Colonic mucosa (tissue), 4 donors: ENCODE data around the gene MTA3. TPM values are rescaled to one million over a fixed set of nuclear protein-coding genes. Genes with fewer than 3 reads are reported as not detected.

Source experiments
- DNase-seq: peaks from one replicate; pipeline ENCODE4 v3.0.0-alpha.2; 2020
- H3K27ac ChIP-seq: fragments of 200-600 bp; one replicate; pipeline ENCODE4 v1.8.0; 2021
- H3K27me3 ChIP-seq: fragments of 200-600 bp; one replicate; pipeline ENCODE4 v1.8.0; 2021
- H3K36me3 ChIP-seq: fragments of 200-600 bp; one replicate; pipeline ENCODE4 v1.8.0; 2021
- H3K4me1 ChIP-seq: fragments of 200-600 bp; one replicate; pipeline ENCODE4 v1.8.0; 2021; ENCODE audit warnings: mild to moderate bottlenecking
- H3K4me3 ChIP-seq: fragments of 200-600 bp; one replicate; pipeline ENCODE4 v1.8.0; 2021
- H3K9ac ChIP-seq, 2 donors: one replicate each; pipeline ENCODE4 v1.7.0; 2013; ENCODE audit warnings: control low read depth in 2 of 2, low read depth in 2 of 2, low read length in 2 of 2
- H3K9me3 ChIP-seq: fragments of 200-600 bp; one replicate; pipeline ENCODE4 v1.8.0; 2021
- intact Hi-C: fragments of 100-400 bp; cut with DNase I; formaldehyde crosslinking; loops from one replicate; pipeline ENCODE4 v1.14.1; 2022
- total RNA-seq, 2 donors: library from RNA; stranded (reverse); fragmentation: NEBNext Ultra II Directional in 1 of 2; extraction: Animal tissue kit (Norgen Biotek cat#: 25700) in 1 of 2; gene quantifications; one replicate each; pipeline ENCODE4 v1.2.1, GENCODE V29; 2021
- TF ChIP-seq, protein P1 (sequence below): fragments of 200-600 bp; IDR thresholded peaks from one replicate; pipeline ENCODE4 v1.8.0; 2022; ENCODE audit warnings: antibody characterized with exemption, mild to moderate bottlenecking
- donor health status: healthy.
- donor health status: DM: no; HTN: no; CAD: no.
- donor health status: DM: no; HTN: no; CAD: no.

The MTA3 gene
- total RNA-seq, 2 donors from 2014 or later: 41.4 to 46.2 TPM

DNA sequence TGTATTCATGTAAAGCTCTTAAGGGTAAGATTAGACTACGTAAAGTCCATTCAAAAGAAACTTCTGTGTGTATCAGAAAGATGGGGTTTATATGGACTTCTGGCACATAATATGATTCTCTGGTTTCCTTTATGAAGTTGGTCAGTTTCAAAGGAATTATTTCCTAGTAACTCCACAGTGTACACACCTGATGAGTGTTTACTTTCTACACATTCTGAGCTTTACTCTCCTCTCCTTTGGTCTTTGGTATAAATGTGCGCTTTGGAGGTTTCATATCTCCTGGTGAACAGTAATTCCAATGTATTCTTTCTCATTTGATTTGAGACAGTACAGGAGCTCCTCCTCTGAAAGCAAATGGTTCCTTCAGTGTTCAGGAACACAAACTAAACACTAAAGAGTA is 107.4 kb downstream of the MTA3 start:
- H3K9ac ChIP-seq: no peak overlapping the region
- intact Hi-C loops: no loop called here
- DNase-seq: no peak
- H3K9me3 ChIP-seq: no peaks in the 10 kb centered on the region
- H3K4me3 ChIP-seq: no peak overlapping the region
- H3K27me3 ChIP-seq: no peaks in the 10 kb centered on the region
- TF ChIP-seq, protein P1, sequence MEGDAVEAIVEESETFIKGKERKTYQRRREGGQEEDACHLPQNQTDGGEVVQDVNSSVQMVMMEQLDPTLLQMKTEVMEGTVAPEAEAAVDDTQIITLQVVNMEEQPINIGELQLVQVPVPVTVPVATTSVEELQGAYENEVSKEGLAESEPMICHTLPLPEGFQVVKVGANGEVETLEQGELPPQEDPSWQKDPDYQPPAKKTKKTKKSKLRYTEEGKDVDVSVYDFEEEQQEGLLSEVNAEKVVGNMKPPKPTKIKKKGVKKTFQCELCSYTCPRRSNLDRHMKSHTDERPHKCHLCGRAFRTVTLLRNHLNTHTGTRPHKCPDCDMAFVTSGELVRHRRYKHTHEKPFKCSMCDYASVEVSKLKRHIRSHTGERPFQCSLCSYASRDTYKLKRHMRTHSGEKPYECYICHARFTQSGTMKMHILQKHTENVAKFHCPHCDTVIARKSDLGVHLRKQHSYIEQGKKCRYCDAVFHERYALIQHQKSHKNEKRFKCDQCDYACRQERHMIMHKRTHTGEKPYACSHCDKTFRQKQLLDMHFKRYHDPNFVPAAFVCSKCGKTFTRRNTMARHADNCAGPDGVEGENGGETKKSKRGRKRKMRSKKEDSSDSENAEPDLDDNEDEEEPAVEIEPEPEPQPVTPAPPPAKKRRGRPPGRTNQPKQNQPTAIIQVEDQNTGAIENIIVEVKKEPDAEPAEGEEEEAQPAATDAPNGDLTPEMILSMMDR: no peak
- no peak overlapping the region for H3K27ac ChIP-seq
- H3K4me1 ChIP-seq: no peaks in the 10 kb centered on the region
- no peaks in the 10 kb centered on the region for H3K36me3 ChIP-seq

DNA sequence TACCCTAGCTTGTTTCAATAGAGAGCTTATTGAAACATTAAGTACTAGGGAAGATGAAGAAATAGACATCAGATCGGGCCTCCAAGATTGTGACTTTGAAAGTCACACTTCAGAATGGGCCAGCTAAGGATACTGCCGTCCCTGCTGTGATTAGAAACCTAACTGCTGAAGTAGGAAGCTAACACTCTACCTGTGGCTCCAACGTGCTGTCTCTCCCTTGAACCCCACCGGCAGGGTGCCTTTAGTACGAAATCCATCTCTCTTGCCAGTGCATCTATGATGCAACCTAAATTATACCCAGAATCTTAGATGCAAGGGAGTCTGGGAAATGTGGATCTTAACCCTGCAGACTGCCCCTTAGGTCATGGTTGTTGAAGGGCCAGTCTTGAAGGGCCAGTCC is 116.9 kb downstream of the MTA3 start:
- H3K36me3 ChIP-seq: no peaks in the 10 kb centered on the region
- no peak overlapping the region for H3K9ac ChIP-seq
- no peak overlapping the region for H3K4me3 ChIP-seq
- no peaks in the 10 kb centered on the region for H3K4me1 ChIP-seq
- intact Hi-C loops: no loop called here
- TF ChIP-seq, protein P1: no peak
- no peaks in the 10 kb centered on the region for H3K27me3 ChIP-seq
- H3K9me3 ChIP-seq: no peaks in the 10 kb centered on the region
- no peak overlapping the region for H3K27ac ChIP-seq
- no peak for DNase-seq

DNA sequence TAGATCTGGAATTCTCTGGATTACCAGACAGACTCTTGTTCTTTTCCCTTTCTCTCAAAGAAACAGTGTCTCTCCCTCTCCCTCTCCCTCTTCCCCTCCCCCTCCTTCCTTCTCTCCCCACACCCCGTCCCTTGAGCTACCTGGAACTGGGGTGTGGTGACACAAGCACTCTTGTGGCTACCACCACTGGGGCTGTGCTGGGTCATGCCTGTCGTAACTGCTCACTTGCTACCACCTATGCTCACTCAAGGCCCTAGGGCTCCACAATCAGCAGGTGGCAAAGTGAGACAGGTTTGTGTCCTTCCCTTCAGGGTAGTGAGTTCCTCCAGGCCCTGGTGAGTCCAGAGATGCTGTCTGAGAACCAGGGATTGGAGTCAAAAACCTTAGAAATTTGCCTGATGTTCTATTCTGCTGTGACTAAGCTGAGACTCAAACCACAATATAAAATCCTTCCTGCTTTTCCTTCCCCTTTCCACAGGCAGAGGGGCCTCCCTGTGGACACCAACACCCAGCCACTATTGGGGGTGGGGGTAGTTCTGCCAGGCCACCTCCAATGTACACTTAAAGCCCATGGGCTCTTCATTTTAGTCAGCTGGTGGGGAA is 124.7 kb downstream of the MTA3 start:
- TF ChIP-seq, protein P1: no peak

DNA sequence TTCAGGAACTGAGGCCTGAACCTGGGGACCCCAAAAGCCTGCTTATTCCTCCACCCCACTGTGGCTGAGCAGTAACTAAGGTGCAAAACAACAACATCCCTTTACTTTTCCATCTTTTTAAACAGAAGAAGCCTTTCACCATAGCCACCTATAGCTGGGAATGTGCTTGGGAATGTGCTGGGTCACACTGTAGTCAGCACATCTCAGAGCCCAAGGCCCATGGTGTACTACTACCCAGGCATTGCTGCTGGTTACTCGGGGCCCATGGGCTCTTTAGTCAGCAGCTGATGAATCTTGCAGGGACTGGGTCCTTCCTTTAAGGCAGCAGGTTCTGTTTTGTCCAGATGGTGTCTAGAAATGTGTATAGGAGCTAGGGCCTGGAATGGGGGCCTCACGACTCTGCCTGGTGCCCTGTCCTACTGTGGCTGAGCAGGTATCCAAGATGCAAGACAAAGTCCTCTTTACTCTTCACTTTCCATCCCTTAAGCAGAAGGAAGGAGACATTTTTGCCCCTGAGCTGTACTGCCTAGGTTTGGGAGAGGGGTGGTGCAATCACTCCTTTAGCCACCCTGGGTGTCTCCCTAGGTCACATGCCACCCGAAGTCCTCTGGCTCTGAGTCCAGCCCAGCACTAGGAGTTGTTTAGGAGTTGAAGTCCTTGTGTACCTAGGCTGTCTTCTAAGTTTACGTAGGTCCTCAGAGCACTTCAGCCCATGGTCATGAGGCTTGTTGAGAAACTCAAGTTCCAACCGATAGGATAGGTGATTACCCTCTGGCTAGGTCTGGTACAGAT is 125.5 kb downstream of the MTA3 start:
- no peaks in the 10 kb centered on the region for H3K36me3 ChIP-seq
- no peaks in the 10 kb centered on the region for H3K4me1 ChIP-seq
- H3K27ac ChIP-seq: no peak overlapping the region
- H3K4me3 ChIP-seq: no peak overlapping the region
- DNase-seq: no peak
- H3K9ac ChIP-seq: no peak overlapping the region
- intact Hi-C loops: no loop called here
- no peaks in the 10 kb centered on the region for H3K9me3 ChIP-seq
- no peaks in the 10 kb centered on the region for H3K27me3 ChIP-seq
- TF ChIP-seq, protein P1: no peak

More for the DNA sequence above, 124.7 kb downstream of the MTA3 start:
- Histone ChIP-seq H3K9me3 (no peaks in the 10 kb centered on the region), H3K27ac (no peak overlapping the region), H3K27me3 (no peaks in the 10 kb centered on the region), H3K36me3 (no peaks in the 10 kb centered on the region), H3K4me1 (no peaks in the 10 kb centered on the region), H3K4me3 (no peak overlapping the region), H3K9ac (no peak overlapping the region)
- intact Hi-C loops: no loop called here
- no peak for DNase-seq

DNA sequence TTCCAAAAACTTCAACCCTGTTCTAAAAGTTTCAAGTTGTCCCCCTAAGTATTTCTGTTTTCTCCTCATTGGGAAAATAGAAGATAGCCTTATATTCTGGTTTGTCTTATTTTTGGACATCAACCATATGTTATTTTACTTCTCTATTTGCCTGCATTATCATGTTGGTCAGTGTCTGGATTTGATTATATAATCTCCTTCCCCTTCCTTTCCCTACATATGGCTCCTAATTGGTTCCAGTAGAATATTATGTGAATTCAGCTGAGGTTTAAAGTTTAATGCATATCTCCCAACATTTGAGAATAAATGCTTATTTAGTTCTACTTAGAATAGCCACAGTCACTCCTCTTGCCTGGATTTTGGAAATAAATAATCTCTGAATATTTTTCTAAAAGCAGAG is 128.6 kb downstream of the MTA3 start:
- Histone ChIP-seq H3K27me3 (no peaks in the 10 kb centered on the region), H3K9ac (no peak overlapping the region), H3K4me3 (no peak overlapping the region), H3K4me1 (no peaks in the 10 kb centered on the region), H3K27ac (no peak overlapping the region), H3K9me3 (no peaks in the 10 kb centered on the region), H3K36me3 (no peaks in the 10 kb centered on the region)
- intact Hi-C loops: no loop called here
- no peak for DNase-seq
- TF ChIP-seq, protein P1: no peak
